Measurements from ENCODE around the gene XIST. TPM values are rescaled to one million over a fixed set of nuclear protein-coding genes. Genes with fewer than 3 reads are reported as not detected.
"Not testable (repeated sequence)": the region's sequence is repeated elsewhere in the genome, so short reads cannot be mapped to it uniquely, and the experiment has no call there.

XIST gene
- total RNA-seq, 2 experiments from 2014 or later, result not detected

- H3K36me3 Mint-ChIP-seq; POLR2A ChIA-PET; H3K4me1 Mint-ChIP-seq (ENCODE audit: low read depth); H3K27ac Mint-ChIP-seq; H3K27me3 Mint-ChIP-seq; intact Hi-C loops (cut with micrococcal nuclease); DNase-seq; H3K4me3 Mint-ChIP-seq; H3K9me3 Mint-ChIP-seq; CTCF ChIA-PET: not testable (repeated sequence)
Measured at GRCh38 chrX:73819864-73820558, 32.5 kb downstream of the XIST start.

- H3K9me3 Mint-ChIP-seq, result no peaks in the 10 kb centered on the region
- H3K27me3 Mint-ChIP-seq, result peaks cover 1% of the 10 kb centered on the region
- intact Hi-C loops (cut with micrococcal nuclease), result no loop called here
- no peak overlapping the region for H3K4me3 Mint-ChIP-seq
- CTCF ChIA-PET, result no interaction called here
- no peaks in the 10 kb centered on the region for H3K4me1 Mint-ChIP-seq (ENCODE audit: low read depth)
- POLR2A ChIA-PET, result no interaction called here
- H3K36me3 Mint-ChIP-seq, result no peaks in the 10 kb centered on the region
- no peak for DNase-seq
- H3K27ac Mint-ChIP-seq, result no peak overlapping the region
Measured at GRCh38 chrX:73818200-73819116, 34.1 kb downstream of the XIST start.

- ChIA-PET POLR2A (no interaction called here), CTCF (no interaction called here)
- DNase-seq, result no peak
- H3K4me3 Mint-ChIP-seq, result no peak overlapping the region
- intact Hi-C loops (cut with micrococcal nuclease), result no loop called here
- no peaks in the 10 kb centered on the region for H3K4me1 Mint-ChIP-seq (ENCODE audit: low read depth)
- no peaks in the 10 kb centered on the region for H3K36me3 Mint-ChIP-seq
- H3K9me3 Mint-ChIP-seq, result no peaks in the 10 kb centered on the region
- peaks cover 1% of the 10 kb centered on the region for H3K27me3 Mint-ChIP-seq
- H3K27ac Mint-ChIP-seq, result no peak overlapping the region
Measured at GRCh38 chrX:73817393-73818199, 34.9 kb downstream of the XIST start.

GRCh38 chrX:73812256-73812655 is 40.3 kb downstream of the XIST start:
- Mint-ChIP-seq H3K27me3 (no peaks in the 10 kb centered on the region), H3K36me3 (no peaks in the 10 kb centered on the region), H3K4me1 (ENCODE audit: low read depth) (no peaks in the 10 kb centered on the region), H3K27ac (no peak overlapping the region), H3K9me3 (no peaks in the 10 kb centered on the region), H3K4me3 (no peak overlapping the region)
- no peak for DNase-seq
- intact Hi-C loops (cut with micrococcal nuclease), result no loop called here
- POLR2A ChIA-PET, result no interaction called here
- CTCF ChIA-PET, result no interaction called here

GRCh38 chrX:73804109-73804508 is 48.4 kb downstream of the XIST start:
- H3K9me3 Mint-ChIP-seq; POLR2A ChIA-PET; H3K4me3 Mint-ChIP-seq; DNase-seq; H3K27ac Mint-ChIP-seq; H3K27me3 Mint-ChIP-seq; H3K36me3 Mint-ChIP-seq; H3K4me1 Mint-ChIP-seq (ENCODE audit: low read depth); intact Hi-C loops (cut with micrococcal nuclease); CTCF ChIA-PET: not testable (repeated sequence)

DNA sequence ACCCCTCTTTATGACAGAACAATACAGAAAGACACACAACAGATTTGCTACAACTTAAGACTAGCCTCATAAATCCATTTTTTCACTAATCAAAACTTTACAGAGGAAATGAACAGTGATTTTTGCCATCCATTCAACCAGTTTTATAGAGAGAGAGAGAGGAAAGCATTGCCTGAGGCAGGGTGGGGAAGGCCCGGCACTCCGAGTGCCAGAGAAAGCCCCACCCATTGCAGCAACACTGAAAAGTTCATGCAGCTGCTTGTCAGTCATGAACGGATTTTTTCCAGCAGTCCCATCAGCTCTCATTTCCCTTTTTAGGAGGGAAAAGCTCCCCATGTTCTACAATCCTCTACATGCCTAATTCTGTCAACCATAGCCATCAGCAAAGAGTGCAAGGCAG is 52.6 kb downstream of the XIST start:
- intact Hi-C loops (cut with micrococcal nuclease), result no loop called here
- H3K9me3 Mint-ChIP-seq, result no peaks in the 10 kb centered on the region
- H3K36me3 Mint-ChIP-seq, result no peaks in the 10 kb centered on the region
- no peaks in the 10 kb centered on the region for H3K4me1 Mint-ChIP-seq (ENCODE audit: low read depth)
- DNase-seq, result no peak
- H3K27ac Mint-ChIP-seq, result no peak overlapping the region
- no peaks in the 10 kb centered on the region for H3K27me3 Mint-ChIP-seq
- POLR2A ChIA-PET, result no interaction called here
- CTCF ChIA-PET, result no interaction called here
- no peak overlapping the region for H3K4me3 Mint-ChIP-seq

DNA sequence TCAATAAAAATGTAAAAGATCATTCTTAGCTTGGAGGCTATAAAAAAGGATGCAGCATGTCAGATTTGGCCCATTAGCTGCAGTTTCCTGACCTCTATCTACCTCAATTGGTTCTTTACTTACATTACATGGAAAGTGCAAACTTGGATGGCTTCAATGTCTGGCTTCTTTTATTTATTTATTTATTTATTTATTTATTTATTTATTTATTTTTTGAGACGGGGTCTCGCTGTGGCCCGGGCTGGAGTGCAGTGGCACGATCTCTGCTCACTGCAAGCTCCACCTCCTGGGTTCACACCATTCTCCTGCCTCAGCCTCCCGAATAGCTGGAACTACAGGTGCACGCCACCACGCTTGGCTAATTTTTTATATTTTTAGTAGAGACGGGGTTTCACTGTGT is 60.0 kb downstream of the XIST start:
- H3K27me3 Mint-ChIP-seq; intact Hi-C loops (cut with micrococcal nuclease); H3K4me1 Mint-ChIP-seq (ENCODE audit: low read depth); H3K27ac Mint-ChIP-seq; H3K9me3 Mint-ChIP-seq; POLR2A ChIA-PET; H3K4me3 Mint-ChIP-seq; DNase-seq; H3K36me3 Mint-ChIP-seq; CTCF ChIA-PET: not testable (repeated sequence)

DNA sequence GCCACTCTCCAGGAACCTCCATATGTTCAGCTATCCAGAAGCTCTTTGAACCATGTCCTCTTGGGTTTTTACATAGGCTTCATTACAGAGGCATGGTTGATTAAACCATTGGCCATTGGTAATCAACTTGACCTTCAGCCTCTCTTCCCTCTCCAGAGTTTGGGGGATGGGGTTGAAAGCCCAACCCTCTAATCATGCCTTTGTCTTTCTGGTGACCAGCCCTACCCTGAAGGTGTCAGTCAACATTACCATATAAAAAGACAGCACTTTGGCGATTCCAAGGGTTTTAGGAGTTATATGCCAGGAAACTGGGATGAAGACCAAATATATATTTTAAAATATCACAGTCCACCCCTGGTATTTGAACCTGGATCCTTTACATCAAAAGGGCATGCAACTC is 67.0 kb downstream of the XIST start:
- Mint-ChIP-seq H3K9me3 (peaks cover 5% of the 10 kb centered on the region), H3K27ac (no peak overlapping the region)
- CTCF ChIA-PET, result no interaction called here

More for the DNA sequence above, 67.0 kb downstream of the XIST start:
- Mint-ChIP-seq H3K4me1 (ENCODE audit: low read depth) (no peaks in the 10 kb centered on the region), H3K4me3 (no peak overlapping the region), H3K27me3 (no peaks in the 10 kb centered on the region), H3K36me3 (no peaks in the 10 kb centered on the region)
- DNase-seq, result no peak
- intact Hi-C loops (cut with micrococcal nuclease), result no loop called here
- POLR2A ChIA-PET, result no interaction called here
